Cardiac fibroblast (primary cell): ENCODE results near the gene JADE2.

Experiments
- DNase-seq, 2 donors: peaks; one replicate each; pipeline versions ENCODE4 v3.0.0 to v3.0.0-alpha.2; 2010; ENCODE audit warnings: low read depth in 2 of 2
- H3K4me3 ChIP-seq, 2 donors: replicated peaks in 1 of 2; 1 replicate in 1 of 2; 2 replicates in 1 of 2; pipeline ENCODE4 v1.5.1; 2011; ENCODE audit warnings: low read depth in 2 of 2, low read length in 2 of 2, mild to moderate bottlenecking in 2 of 2, moderate library complexity in 1 of 2
- CTCF ChIP-seq: IDR thresholded peaks from one replicate; pipeline ENCODE4 v1.5.1; 2011; ENCODE audit warnings: low read depth, mild to moderate bottlenecking, low read length, inconsistent platforms

The JADE2 gene

GRCh38 chr5:134540747-134541733, 15.6 kb downstream of the JADE2 start:
- no peak for TF ChIP-seq CTCF
- no peak overlapping the region for H3K4me3 ChIP-seq
- DNase-seq = no peak

GRCh38 chr5:134541736-134542376, 16.4 kb downstream of the JADE2 start:
- TF ChIP-seq CTCF = no peak
- no peak overlapping the region for H3K4me3 ChIP-seq
- peak; percentile 52 to 75 for DNase-seq

GRCh38 chr5:134543820-134544614, 18.5 kb downstream of the JADE2 start:
- DNase-seq = no peak
- H3K4me3 ChIP-seq = no peak overlapping the region
- no peak for TF ChIP-seq CTCF

GRCh38 chr5:134545070-134545868, 19.8 kb downstream of the JADE2 start:
- no peak overlapping the region for H3K4me3 ChIP-seq
- no peak for TF ChIP-seq CTCF
- DNase-seq = peak; percentile 47 to 89

GRCh38 chr5:134547066-134547465, 21.6 kb downstream of the JADE2 start:
- H3K4me3 ChIP-seq = no peak overlapping the region
- no peak for DNase-seq
- no peak for TF ChIP-seq CTCF

GRCh38 chr5:134547579-134547978, 22.1 kb downstream of the JADE2 start:
- no peak for TF ChIP-seq CTCF
- DNase-seq = peak; percentile 86 to 91
- H3K4me3 ChIP-seq = no peak overlapping the region
